K562 (cell line): ENCODE measurements around the gene PNPO. TPM values are rescaled to one million over a fixed set of nuclear protein-coding genes. Genes with fewer than 3 reads are reported as not detected.

Source experiments
- CHD1 ChIP-seq: fragments of 200-600 bp; sonication (generic); IDR thresholded peaks from one replicate; pipeline ENCODE4 v1.6.1; 2012; ENCODE audit warnings: mild to moderate bottlenecking, moderate library complexity, low read length, inconsistent platforms
- CREB1 ChIP-seq, 2 experiments: sonication (generic) in 1 of 2; formaldehyde crosslinking in 1 of 2; IDR thresholded peaks; 2 replicates each; pipeline versions ENCODE4 v1.6.1 to v1.8.0; 2012 to 2022; ENCODE audit warnings: inconsistent platforms in 1 of 2, mild to moderate bottlenecking in 1 of 2, missing genetic modification reagents in 1 of 2, moderate library complexity in 1 of 2
- E2F1 ChIP-seq: sonication (generic); formaldehyde crosslinking; IDR thresholded peaks from 2 replicates; pipeline ENCODE4 v1.8.1; 2023; ENCODE audit warnings: mild to moderate bottlenecking, missing genetic modification reagents, moderate library complexity
- GABPA ChIP-seq: fragments of 200-800 bp; sonication (Bioruptor generic); conservative IDR thresholded peaks from 2 replicates; pipeline ENCODE4 v1.6.1; 2016; ENCODE audit warnings: low read depth, missing genetic modification characterization, missing compliant biosample characterization
- NFATC3 ChIP-seq: fragments of 450-650 bp; IDR thresholded peaks from 2 replicates; pipeline ENCODE4 v1.6.1; 2017; ENCODE audit warnings: mild to moderate bottlenecking
- NONO ChIP-seq, 2 experiments: fragments of 200-400 bp in 1 of 2; fragments of 450-650 bp in 1 of 2; formaldehyde crosslinking in 1 of 2; IDR thresholded peaks; 2 replicates each; pipeline ENCODE4 v1.6.1; 2017; ENCODE audit warnings: low read depth in 2 of 2, mild to moderate bottlenecking in 2 of 2, moderate library complexity in 2 of 2, low read length in 1 of 2
- PTBP1 ChIP-seq: fragments of 200-400 bp; formaldehyde crosslinking; IDR thresholded peaks from 2 replicates; pipeline ENCODE4 v1.6.1; 2017; ENCODE audit warnings: low read depth, low read length
- SAP30 ChIP-seq: fragments of 200-600 bp; sonication (generic); IDR thresholded peaks from 2 replicates; pipeline ENCODE4 v1.6.1; 2012; ENCODE audit warnings: borderline replicate concordance, low read depth, mild to moderate bottlenecking, moderate library complexity, low read length, control low read depth, inconsistent platforms; ENCODE audit not compliant: insufficient read depth, poor library complexity, severe bottlenecking
- ZFP36 ChIP-seq: fragments of 150-350 bp; IDR thresholded peaks from 2 replicates; pipeline ENCODE4 v1.6.1; 2018; ENCODE audit warnings: low read length, low read depth; ENCODE audit not compliant: partially characterized antibody
- ZNF354B ChIP-seq: fragments of 250-450 bp; sonication (Bioruptor Pico); IDR thresholded peaks from 2 replicates; pipeline ENCODE4 v1.4.0; 2020
- ZNF583 ChIP-seq: fragments of 250-450 bp; sonication (Bioruptor Pico); IDR thresholded peaks from 2 replicates; pipeline ENCODE4 v1.4.0; 2020
- ZNF75A ChIP-seq: fragments of 450-650 bp; formaldehyde crosslinking; IDR thresholded peaks from 2 replicates; pipeline ENCODE4 v1.4.0; 2020; ENCODE audit warnings: mild to moderate bottlenecking
- ZNF785 ChIP-seq: fragments of 250-450 bp; sonication (Bioruptor Pico); IDR thresholded peaks from 2 replicates; pipeline ENCODE4 v1.4.0; 2020; ENCODE audit warnings: mild to moderate bottlenecking
- polyA plus RNA-seq, 8 experiments: library from polyadenylated mRNA; depleted of rRNA in 4 of 8; stranded (reverse) in 5 of 8; unstranded in 3 of 8; fragments of >200 nt; fragmentation: Nextera tagmentation in 2 of 8; fragmentation: Illumina TruSeq in 1 of 8; extraction: Ambion mirVana in 2 of 8; extraction: Trizol in 1 of 8; gene quantifications; 2 replicates each; pipeline versions ENCODE4 v1.2.1 to v1.2.3, GENCODE V29; 2011 to 2014; ENCODE audit warnings: inconsistent platforms in 1 of 8, missing spikeins in 1 of 8
- total RNA-seq, 7 experiments: library from RNA; depleted of rRNA in 6 of 7; stranded (reverse); fragments of >200 nt in 6 of 7; fragmentation: Illumina TruSeq in 2 of 7; extraction: Trizol in 2 of 7; gene quantifications; 2 replicates each; pipeline versions ENCODE4 v1.2.1 to v1.2.3, GENCODE V29; 2011 to 2021; ENCODE audit warnings: low replicate concordance in 1 of 7
- TF ChIP-seq, protein P1 (sequence below), 2 experiments: fragments of 250-450 bp in 1 of 2; fragments of 450-650 bp in 1 of 2; sonication (Bioruptor Pico) in 1 of 2; IDR thresholded peaks; 2 replicates each; pipeline versions ENCODE4 v1.6.1 to v1.8.0; 2016 to 2021; ENCODE audit warnings: mild to moderate bottlenecking in 2 of 2, moderate library complexity in 2 of 2, missing compliant biosample characterization in 1 of 2, missing genetic modification characterization in 1 of 2
- TF ChIP-seq, protein P2 (sequence below): sonication (generic); formaldehyde crosslinking; IDR thresholded peaks from 2 replicates; pipeline ENCODE4 v1.8.0; 2022; ENCODE audit warnings: mild to moderate bottlenecking, missing genetic modification reagents
- TF ChIP-seq, protein P3 (sequence below): sonication (generic); formaldehyde crosslinking; IDR thresholded peaks from 2 replicates; pipeline ENCODE4 v1.9.0; 2022; ENCODE audit warnings: mild to moderate bottlenecking, missing genetic modification reagents
- TF ChIP-seq, protein P4 (sequence below), 2 experiments: IDR thresholded peaks; 2 replicates each; pipeline ENCODE4 v1.6.1; 2012; ENCODE audit warnings: improper control_type of control experiment in 2 of 2, low read depth in 2 of 2, low read length in 2 of 2, borderline replicate concordance in 1 of 2

Gene PNPO
- total and polyA plus RNA-seq, 9 of the 15 experiments (the other 6 are each of a cell fraction or from before 2014, with no cell fraction given): 16.6 to 39.0 (median 27.4) TPM

DNA sequence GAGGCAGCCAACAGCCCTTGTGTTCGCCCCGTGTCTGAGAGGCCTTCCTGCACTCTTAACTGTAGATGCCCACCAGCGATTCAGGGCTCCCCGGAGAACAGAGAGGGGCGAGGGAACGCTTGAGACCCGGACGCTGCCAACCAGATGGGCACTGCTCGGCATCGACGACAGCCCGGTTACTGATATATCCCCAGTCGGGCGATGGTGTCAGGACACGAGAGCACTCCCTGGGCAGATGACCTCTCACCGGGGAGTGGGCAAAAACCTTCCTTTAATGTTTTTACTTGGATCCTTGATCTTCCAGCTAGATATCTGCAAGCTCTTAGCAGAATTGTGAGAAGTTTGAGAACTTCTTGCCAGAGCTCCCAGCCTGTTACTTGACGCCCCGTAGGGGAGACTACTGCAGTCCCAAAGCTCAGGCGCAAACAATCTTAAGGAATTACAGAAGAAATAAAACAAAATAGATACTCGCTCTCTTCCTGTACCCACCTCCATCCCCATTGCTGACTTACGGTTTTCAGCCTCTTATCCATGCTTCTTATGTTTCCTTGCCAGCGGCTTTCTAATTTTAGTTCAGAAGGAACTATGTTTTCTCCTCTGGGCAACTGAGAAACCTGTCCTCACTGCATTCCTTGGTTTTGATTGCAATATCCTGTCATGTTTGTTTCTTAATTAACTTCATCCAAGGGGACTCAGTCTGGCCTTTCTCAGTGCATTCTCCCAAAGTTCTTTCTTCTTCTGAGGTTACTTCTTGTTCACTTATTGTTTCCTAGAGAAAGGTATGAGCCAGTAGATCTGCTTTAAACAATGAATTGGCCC lies 44.5 kb upstream of the PNPO start (continued):
- TF ChIP-seq, protein P1, sequence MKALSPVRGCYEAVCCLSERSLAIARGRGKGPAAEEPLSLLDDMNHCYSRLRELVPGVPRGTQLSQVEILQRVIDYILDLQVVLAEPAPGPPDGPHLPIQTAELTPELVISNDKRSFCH (CRISPR knock-in tag; IDR thresholded peaks at IDR 0.05): no peak
- TF ChIP-seq, protein P1 (tag; IDR thresholded peaks at IDR 0.05): no peak
- TF ChIP-seq ZNF75A (CRISPR knock-in tag) (no peak), PTBP1 (no peak), CREB1 (IDR thresholded peaks at IDR 0.05) (no peak), CREB1 (CRISPR knock-in tag; IDR thresholded peaks at IDR 0.05) (no peak), GABPA (tag) (no peak), CHD1 (peak; percentile 70), ZNF583 (CRISPR knock-in tag) (peak; percentile 3; the same call in 1 of the 2 replicates), SAP30 (peak; percentile 1), ZNF785 (CRISPR knock-in tag) (no peak), NFATC3 (no peak), ZFP36 (no peak), NONO (IDR thresholded peaks at IDR 0.05; ENCODE audit: low read depth in 2 of 2, low read length in 1 of 2) (no peak), ZNF354B (CRISPR knock-in tag) (no peak), E2F1 (CRISPR knock-in tag) (no peak)
- TF ChIP-seq, protein P2, sequence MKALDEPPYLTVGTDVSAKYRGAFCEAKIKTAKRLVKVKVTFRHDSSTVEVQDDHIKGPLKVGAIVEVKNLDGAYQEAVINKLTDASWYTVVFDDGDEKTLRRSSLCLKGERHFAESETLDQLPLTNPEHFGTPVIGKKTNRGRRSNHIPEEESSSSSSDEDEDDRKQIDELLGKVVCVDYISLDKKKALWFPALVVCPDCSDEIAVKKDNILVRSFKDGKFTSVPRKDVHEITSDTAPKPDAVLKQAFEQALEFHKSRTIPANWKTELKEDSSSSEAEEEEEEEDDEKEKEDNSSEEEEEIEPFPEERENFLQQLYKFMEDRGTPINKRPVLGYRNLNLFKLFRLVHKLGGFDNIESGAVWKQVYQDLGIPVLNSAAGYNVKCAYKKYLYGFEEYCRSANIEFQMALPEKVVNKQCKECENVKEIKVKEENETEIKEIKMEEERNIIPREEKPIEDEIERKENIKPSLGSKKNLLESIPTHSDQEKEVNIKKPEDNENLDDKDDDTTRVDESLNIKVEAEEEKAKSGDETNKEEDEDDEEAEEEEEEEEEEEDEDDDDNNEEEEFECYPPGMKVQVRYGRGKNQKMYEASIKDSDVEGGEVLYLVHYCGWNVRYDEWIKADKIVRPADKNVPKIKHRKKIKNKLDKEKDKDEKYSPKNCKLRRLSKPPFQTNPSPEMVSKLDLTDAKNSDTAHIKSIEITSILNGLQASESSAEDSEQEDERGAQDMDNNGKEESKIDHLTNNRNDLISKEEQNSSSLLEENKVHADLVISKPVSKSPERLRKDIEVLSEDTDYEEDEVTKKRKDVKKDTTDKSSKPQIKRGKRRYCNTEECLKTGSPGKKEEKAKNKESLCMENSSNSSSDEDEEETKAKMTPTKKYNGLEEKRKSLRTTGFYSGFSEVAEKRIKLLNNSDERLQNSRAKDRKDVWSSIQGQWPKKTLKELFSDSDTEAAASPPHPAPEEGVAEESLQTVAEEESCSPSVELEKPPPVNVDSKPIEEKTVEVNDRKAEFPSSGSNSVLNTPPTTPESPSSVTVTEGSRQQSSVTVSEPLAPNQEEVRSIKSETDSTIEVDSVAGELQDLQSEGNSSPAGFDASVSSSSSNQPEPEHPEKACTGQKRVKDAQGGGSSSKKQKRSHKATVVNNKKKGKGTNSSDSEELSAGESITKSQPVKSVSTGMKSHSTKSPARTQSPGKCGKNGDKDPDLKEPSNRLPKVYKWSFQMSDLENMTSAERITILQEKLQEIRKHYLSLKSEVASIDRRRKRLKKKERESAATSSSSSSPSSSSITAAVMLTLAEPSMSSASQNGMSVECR (CRISPR knock-in tag): peak; percentile 77
- TF ChIP-seq, protein P3, sequence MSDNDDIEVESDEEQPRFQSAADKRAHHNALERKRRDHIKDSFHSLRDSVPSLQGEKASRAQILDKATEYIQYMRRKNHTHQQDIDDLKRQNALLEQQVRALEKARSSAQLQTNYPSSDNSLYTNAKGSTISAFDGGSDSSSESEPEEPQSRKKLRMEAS (CRISPR knock-in tag): 0 out of 2 replicates have a peak, but pooled peaks have one; percentile 32
- TF ChIP-seq, protein P4, sequence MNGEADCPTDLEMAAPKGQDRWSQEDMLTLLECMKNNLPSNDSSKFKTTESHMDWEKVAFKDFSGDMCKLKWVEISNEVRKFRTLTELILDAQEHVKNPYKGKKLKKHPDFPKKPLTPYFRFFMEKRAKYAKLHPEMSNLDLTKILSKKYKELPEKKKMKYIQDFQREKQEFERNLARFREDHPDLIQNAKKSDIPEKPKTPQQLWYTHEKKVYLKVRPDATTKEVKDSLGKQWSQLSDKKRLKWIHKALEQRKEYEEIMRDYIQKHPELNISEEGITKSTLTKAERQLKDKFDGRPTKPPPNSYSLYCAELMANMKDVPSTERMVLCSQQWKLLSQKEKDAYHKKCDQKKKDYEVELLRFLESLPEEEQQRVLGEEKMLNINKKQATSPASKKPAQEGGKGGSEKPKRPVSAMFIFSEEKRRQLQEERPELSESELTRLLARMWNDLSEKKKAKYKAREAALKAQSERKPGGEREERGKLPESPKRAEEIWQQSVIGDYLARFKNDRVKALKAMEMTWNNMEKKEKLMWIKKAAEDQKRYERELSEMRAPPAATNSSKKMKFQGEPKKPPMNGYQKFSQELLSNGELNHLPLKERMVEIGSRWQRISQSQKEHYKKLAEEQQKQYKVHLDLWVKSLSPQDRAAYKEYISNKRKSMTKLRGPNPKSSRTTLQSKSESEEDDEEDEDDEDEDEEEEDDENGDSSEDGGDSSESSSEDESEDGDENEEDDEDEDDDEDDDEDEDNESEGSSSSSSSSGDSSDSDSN (IDR thresholded peaks at IDR 0.05; ENCODE audit: borderline replicate concordance in 1 of 2, low read depth in 2 of 2, low read length in 2 of 2): 0 out of 4 replicates have a peak, but pooled peaks of 1 of the 2 experiments have one; percentile 34
